ENCODE measurements around the gene GPR101. TPM values are rescaled to one million over a fixed set of nuclear protein-coding genes. Genes with fewer than 3 reads are reported as not detected.

The GPR101 gene
- total RNA-seq, 1 experiment from 2014 or later, result not detected

- H3K36me3 Mint-ChIP-seq (ENCODE audit: insufficient read depth in 1 of 3, low read depth in 3 of 3), result no peaks in the 10 kb centered on the region; a peak in 2 of 7 replicates
- no peak overlapping the region for H3K18ac ChIP-seq (ENCODE audit: insufficient read length, low read depth, low read length)
- H3K4me1 ChIP-seq (ENCODE audit: insufficient read depth, low read length), result no peaks in the 10 kb centered on the region
- no peak overlapping the region for H3K56ac ChIP-seq (ENCODE audit: insufficient read length, low read depth, low read length)
- no peak overlapping the region for H3K23ac ChIP-seq (ENCODE audit: insufficient read length, low read depth, low read length)
- no peak overlapping the region for H2BK120ac ChIP-seq (ENCODE audit: low read depth, low read length, poor library complexity, severe bottlenecking)
- no peak overlapping the region for H3K14ac ChIP-seq (ENCODE audit: insufficient read depth, low read length)
- no peak overlapping the region for H3K27ac ChIP-seq (ENCODE audit: insufficient read length, low read depth, low read length)
- peaks cover 54% of the 10 kb centered on the region for H3K9me3 ChIP-seq (ENCODE audit: control insufficient read depth, low read depth, low read length)
- H3K9ac ChIP-seq (ENCODE audit: extremely low read depth, insufficient read length, low read length), result no peak overlapping the region
- peaks cover 6 to 8% of the 10 kb centered on the region in 2 experiments for H3K4me1 Mint-ChIP-seq
- peaks cover 37% of the 10 kb centered on the region for H3K27me3 ChIP-seq (ENCODE audit: insufficient read depth, low read length)
- no peak overlapping the region for H3K4ac ChIP-seq (ENCODE audit: low read depth, low read length)
- H4K20me1 ChIP-seq (ENCODE audit: control insufficient read depth, insufficient read depth, insufficient read length), result peaks cover 5% of the 10 kb centered on the region
- H2AK5ac ChIP-seq (ENCODE audit: insufficient read length, low read length), result no peak overlapping the region
- no peaks in the 10 kb centered on the region for H3K79me2 ChIP-seq (ENCODE audit: insufficient read depth, low read length)
- H3T11ph ChIP-seq (ENCODE audit: low read length), result no peak overlapping the region
- peaks cover 38 to 47% of the 10 kb centered on the region in 2 experiments for H3K9me3 Mint-ChIP-seq
- no peak overlapping the region for H4K91ac ChIP-seq (ENCODE audit: insufficient read length, low read depth, low read length)
- H2BK20ac ChIP-seq (ENCODE audit: low read depth, low read length, poor library complexity, severe bottlenecking), result no peak overlapping the region
- no peak for TF ChIP-seq CTCF (conservative IDR thresholded peaks at IDR 0.05)
- H2BK15ac ChIP-seq (ENCODE audit: low read depth, low read length), result no peak overlapping the region
- no peak overlapping the region for H2BK5ac ChIP-seq (ENCODE audit: insufficient read length, low read length)
- H3K27me3 Mint-ChIP-seq (ENCODE audit: low read depth), result peaks cover 24% of the 10 kb centered on the region
- H3K4me2 ChIP-seq (ENCODE audit: insufficient read depth, insufficient read length, low read length), result no peak overlapping the region
- no peak overlapping the region for H2BK12ac ChIP-seq (ENCODE audit: insufficient read length, low read depth, low read length)
- no peak for DNase-seq
- no peak overlapping the region for H4K5ac ChIP-seq (ENCODE audit: insufficient read length, low read depth, low read length)
- no CpG with 5 or more reads among the region's 2 CpGs for WGBS (ENCODE audit: extremely low coverage, insufficient read length, low lambda C conversion rate)
- no peak overlapping the region for H3K27ac Mint-ChIP-seq
- no peak overlapping the region for H2AFZ ChIP-seq (ENCODE audit: low read length)
- H3K79me1 ChIP-seq (ENCODE audit: insufficient read depth, low read depth, low read length, poor library complexity, severe bottlenecking), result no peaks in the 10 kb centered on the region
- H3K23me2 ChIP-seq (ENCODE audit: insufficient read length, low read depth, low read length, poor library complexity, severe bottlenecking), result peaks cover 10% of the 10 kb centered on the region
- H3K4me3 Mint-ChIP-seq, result no peak overlapping the region
- H4K8ac ChIP-seq (replicated peaks; ENCODE audit: insufficient read length, low read depth, low read length), result no peak overlapping the region
Observed at GRCh38 chrX:137028699-137029098, 5.1 kb downstream of the GPR101 start.

All from H9 (cell line).